Measurements from ENCODE around the gene HNRNPL.

GRCh38 chr19:38841180-38841766 is 8.5 kb downstream of the HNRNPL start:
- TF ChIP-seq POLR2A (IDR thresholded peaks at IDR 0.05; ENCODE audit: low read length) = peak; percentile 27
- TF ChIP-seq GATA1 (IDR thresholded peaks at IDR 0.05; ENCODE audit: low read depth, low read length) = no peak
